GM21576 (cell line): Measurements from ENCODE around the gene C1QL3.

Source experiments
- ATAC-seq: cut with Tn5 transposase; IDR thresholded peaks from one replicate; pipeline ENCODE4 v1.9.1; 2021; ENCODE audit warnings: mild to moderate bottlenecking, moderate library complexity; ENCODE audit not compliant: unreplicated experiment

The C1QL3 gene

GRCh38 chr10:16493884-16494536, 27.7 kb downstream of the C1QL3 start:
- ATAC-seq = no peak

GRCh38 chr10:16491933-16492332, 29.7 kb downstream of the C1QL3 start:
- no peak for ATAC-seq

GRCh38 chr10:16490511-16490910, 31.2 kb downstream of the C1QL3 start:
- no peak for ATAC-seq

- no peak for ATAC-seq
These were observed 38.3 kb downstream of the C1QL3 start for GRCh38 chr10:16483241-16483917.

GRCh38 chr10:16481052-16481728, 40.5 kb downstream of the C1QL3 start:
- no peak for ATAC-seq

GRCh38 chr10:16478801-16479200, 42.9 kb downstream of the C1QL3 start:
- ATAC-seq = no peak

- ATAC-seq = no peak
These were observed 43.9 kb downstream of the C1QL3 start for GRCh38 chr10:16477757-16478156.

GRCh38 chr10:16472828-16473227, 48.9 kb downstream of the C1QL3 start:
- no peak for ATAC-seq

- ATAC-seq = no peak
These were observed 50.9 kb downstream of the C1QL3 start for GRCh38 chr10:16470747-16471146.

GRCh38 chr10:16466001-16466400, 55.7 kb downstream of the C1QL3 start:
- ATAC-seq = no peak
